ENCODE measurements around the gene PARD3B.

PARD3B gene

DNA sequence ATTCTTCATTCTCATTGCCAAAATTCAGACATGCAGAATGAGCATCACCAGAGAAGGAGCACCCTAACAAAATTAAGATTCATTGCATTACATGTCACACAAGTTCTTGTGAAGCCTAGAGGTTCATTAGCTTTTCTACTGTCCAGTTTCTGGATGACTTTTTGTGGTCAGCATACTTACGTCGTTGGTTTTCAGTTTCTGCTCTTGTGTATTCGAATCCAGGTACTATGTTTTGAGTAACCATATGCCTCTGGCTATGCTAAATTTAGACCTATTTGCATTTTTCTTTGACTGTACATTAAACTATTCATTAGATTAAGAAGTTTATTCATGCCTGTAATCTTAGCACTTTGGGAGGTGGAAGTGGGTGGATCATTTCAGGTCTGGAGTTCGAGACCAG is 251.3 kb downstream of the PARD3B start:
- no peak overlapping the region for H3K4me3 ChIP-seq (ENCODE audit: low read length)
- no peak for DNase-seq (ENCODE audit: low read depth)
- TF ChIP-seq, protein P1, sequence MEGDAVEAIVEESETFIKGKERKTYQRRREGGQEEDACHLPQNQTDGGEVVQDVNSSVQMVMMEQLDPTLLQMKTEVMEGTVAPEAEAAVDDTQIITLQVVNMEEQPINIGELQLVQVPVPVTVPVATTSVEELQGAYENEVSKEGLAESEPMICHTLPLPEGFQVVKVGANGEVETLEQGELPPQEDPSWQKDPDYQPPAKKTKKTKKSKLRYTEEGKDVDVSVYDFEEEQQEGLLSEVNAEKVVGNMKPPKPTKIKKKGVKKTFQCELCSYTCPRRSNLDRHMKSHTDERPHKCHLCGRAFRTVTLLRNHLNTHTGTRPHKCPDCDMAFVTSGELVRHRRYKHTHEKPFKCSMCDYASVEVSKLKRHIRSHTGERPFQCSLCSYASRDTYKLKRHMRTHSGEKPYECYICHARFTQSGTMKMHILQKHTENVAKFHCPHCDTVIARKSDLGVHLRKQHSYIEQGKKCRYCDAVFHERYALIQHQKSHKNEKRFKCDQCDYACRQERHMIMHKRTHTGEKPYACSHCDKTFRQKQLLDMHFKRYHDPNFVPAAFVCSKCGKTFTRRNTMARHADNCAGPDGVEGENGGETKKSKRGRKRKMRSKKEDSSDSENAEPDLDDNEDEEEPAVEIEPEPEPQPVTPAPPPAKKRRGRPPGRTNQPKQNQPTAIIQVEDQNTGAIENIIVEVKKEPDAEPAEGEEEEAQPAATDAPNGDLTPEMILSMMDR (conservative IDR thresholded peaks at IDR 0.05; ENCODE audit: low read depth, low read length) = no peak

DNA sequence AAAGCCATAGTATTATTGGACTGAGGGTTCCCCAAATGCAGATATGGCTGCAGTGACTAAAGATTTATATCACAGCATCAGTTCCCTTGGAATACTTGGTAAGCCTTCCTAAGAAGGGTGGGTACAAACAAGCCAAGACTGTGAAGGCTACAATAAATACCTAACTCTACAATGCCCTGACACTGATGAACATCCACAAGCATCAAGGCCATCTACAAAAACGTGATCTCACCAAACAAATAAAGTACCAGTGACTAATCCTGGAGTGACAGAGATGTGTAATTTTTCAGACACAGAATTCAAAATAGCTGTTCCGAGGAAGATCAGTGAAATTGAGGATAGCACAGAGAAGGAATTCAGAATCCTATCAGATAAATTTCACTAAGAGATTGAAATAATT is 254.5 kb downstream of the PARD3B start:
- no peak for DNase-seq (ENCODE audit: low read depth)
- no peak overlapping the region for H3K4me3 ChIP-seq (ENCODE audit: low read length)
- TF ChIP-seq, protein P1 (conservative IDR thresholded peaks at IDR 0.05; ENCODE audit: low read depth, low read length) = no peak

DNA sequence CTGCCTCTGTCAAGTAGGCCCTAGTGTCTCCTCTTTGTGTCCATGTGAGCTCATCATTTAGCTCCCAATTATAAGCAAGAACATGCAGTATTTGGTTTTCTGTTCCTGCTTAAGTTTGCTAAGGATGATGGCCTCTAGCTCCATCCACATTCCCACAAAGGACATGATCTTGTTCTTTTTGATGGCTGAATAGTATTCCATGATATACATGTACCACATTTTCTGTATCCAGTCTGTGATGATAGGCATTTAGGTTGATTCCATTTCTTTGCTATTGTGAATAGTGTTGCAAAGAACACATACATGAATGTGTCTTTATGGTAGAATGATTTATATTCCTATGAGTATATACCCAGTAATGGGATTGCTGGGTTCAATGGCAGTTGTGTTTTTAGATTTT is 263.2 kb downstream of the PARD3B start:
- H3K4me3 ChIP-seq (ENCODE audit: low read length) = no peak overlapping the region
- TF ChIP-seq, protein P1 (conservative IDR thresholded peaks at IDR 0.05; ENCODE audit: low read depth, low read length) = no peak
- no peak for DNase-seq (ENCODE audit: low read depth)

DNA sequence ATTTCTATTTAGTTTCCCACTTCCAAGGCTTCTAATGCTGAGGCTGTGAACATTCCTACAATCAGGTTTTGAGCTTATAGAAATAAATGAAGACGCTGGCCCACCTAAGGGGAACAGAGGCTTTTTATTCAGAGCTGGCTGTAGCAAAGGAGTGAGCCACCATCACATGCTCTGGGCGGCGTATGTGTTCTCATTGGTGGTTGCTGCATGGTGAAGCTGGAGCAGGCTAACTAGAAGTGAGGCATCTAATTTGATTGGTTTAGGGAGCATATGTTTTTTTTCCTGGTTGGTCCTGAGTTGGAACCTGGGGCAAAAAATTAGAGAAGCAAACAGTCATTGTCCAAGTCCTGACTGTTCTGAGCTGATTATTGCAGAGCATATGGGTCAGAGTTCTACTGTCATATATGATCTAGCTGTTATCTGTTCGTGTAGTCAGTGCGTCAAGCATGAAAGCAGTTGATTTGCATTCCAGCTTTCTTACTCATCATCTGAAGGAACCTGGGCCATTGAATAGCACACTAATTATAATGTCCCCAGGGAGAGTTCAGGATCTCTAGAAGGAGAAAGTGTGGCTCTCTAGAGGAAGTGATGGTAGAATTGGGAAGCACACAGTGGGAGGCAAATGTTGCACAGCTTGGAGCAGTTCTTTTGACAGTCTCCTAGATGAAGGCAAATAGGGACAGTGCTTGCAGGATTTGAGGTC is 279.6 kb downstream of the PARD3B start:
- TF ChIP-seq, protein P1 (conservative IDR thresholded peaks at IDR 0.05; ENCODE audit: low read depth, low read length) = no peak
- no peak overlapping the region for H3K4me3 ChIP-seq (ENCODE audit: low read length)
- DNase-seq (ENCODE audit: low read depth) = no peak

DNA sequence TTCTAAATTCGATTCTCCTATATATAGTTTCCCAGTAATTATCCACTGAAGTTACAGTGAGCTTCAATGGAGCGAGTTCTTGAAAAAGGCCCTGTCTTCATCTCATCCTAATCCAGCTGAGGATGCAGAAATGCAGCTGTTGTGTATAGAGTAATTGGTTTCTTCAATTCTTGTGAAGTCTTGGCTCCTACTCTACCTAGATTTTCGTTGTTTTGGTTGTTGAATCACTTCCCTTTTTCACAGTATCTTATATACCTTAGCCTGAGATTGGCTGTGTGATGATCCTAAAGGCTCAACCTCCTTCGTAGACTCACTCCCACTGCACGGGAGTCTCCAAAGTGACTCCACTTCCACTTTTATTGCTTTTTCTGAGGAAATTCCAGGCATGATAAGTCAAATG is 280.4 kb downstream of the PARD3B start:
- no peak overlapping the region for H3K4me3 ChIP-seq (ENCODE audit: low read length)
- TF ChIP-seq, protein P1 (conservative IDR thresholded peaks at IDR 0.05; ENCODE audit: low read depth, low read length) = no peak
- DNase-seq (ENCODE audit: low read depth) = no peak

DNA sequence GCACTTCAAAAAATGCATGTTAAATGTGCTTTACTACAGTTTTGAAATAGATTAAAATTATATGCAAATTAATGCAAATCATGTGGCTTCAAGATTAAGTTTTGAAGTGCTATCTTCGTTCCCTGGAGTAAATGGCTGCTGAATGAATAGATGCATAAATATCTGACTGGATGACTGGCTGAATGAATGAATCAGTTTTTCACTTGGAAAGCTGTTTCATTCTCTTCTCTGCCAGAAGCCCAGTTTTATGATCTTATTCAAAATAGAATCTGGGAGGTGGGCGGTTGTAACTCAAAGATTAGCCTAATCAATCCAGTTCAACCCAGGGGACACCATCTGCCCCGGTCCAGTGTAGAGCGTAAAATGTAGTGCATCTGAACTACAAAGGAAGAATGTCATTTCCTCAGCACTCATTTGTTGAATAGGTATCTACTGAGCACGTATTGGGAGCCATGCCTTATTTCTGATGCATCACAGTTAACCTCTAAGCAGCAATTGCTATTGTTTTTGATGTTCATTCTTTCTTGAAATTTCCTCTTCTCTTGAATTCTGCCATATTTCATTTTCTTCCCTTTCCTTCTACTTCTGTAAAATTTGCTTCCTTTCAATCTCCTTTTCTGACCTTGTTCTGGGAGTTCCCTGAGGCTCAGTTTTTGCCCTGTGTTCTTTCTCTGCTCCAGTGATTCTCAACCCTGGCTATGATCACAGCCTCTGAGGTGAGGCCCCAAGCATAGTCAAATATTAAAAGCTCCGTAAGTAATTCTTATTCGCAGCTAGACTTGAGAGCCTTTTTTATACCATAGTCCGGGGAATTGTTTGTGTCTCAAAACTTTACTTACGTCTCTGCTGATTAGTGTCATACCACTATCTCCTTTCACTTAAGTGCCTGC is 282.7 kb downstream of the PARD3B start:
- no peak overlapping the region for H3K4me3 ChIP-seq (ENCODE audit: low read length)
- TF ChIP-seq, protein P1 (conservative IDR thresholded peaks at IDR 0.05; ENCODE audit: low read depth, low read length) = no peak
- no peak for DNase-seq (ENCODE audit: low read depth)

Data from retinal pigment epithelial cell (primary cell).